Measurements from ENCODE around the gene CPT2. TPM values are rescaled to one million over a fixed set of nuclear protein-coding genes. Genes with fewer than 3 reads are reported as not detected.

The CPT2 gene
- total and polyA plus RNA-seq, 2 of the 13 experiments (the other 11 are each of a cell fraction or from before 2014, with no cell fraction given) = 12.6 to 14.6 TPM

- TF ChIP-seq ZNF414 (CRISPR knock-in tag; IDR thresholded peaks at IDR 0.05) = peak; percentile 96
- no peak for TF ChIP-seq LCORL (IDR thresholded peaks at IDR 0.05)
- TF ChIP-seq LCORL (CRISPR knock-in tag; IDR thresholded peaks at IDR 0.05) = peak; percentile 95
- peak; percentile 67; the same call in 1 of the 2 replicates for TF ChIP-seq ZNF747 (CRISPR knock-in tag; IDR thresholded peaks at IDR 0.05; ENCODE audit: borderline replicate concordance)
- peak; percentile 100 for TF ChIP-seq PPARG (CRISPR knock-in tag; conservative IDR thresholded peaks at IDR 0.05)
- TF ChIP-seq MIXL1 (CRISPR knock-in tag; IDR thresholded peaks at IDR 0.05) = peak; percentile 31; the same call in 1 of the 2 replicates
- TF ChIP-seq ZSCAN22 (CRISPR knock-in tag; IDR thresholded peaks at IDR 0.05) = no peak
- TF ChIP-seq MIER2 (CRISPR knock-in tag; IDR thresholded peaks at IDR 0.05) = peak; percentile 59; the same call in 1 of the 2 replicates
- TF ChIP-seq CHD2 (IDR thresholded peaks at IDR 0.05; ENCODE audit: low read depth, low read length) = no peak
- 0 out of 2 replicates have a peak, but pooled peaks have one; percentile 30 for TF ChIP-seq ZNF740 (CRISPR knock-in tag; IDR thresholded peaks at IDR 0.05)
- TF ChIP-seq ZNF451 (CRISPR knock-in tag; IDR thresholded peaks at IDR 0.05) = no peak
- TF ChIP-seq ZNF891 (CRISPR knock-in tag; IDR thresholded peaks at IDR 0.05) = no peak
- TF ChIP-seq TSC22D2 (CRISPR knock-in tag; IDR thresholded peaks at IDR 0.05; ENCODE audit: borderline replicate concordance) = no peak
- TF ChIP-seq ZBTB38 (CRISPR knock-in tag; IDR thresholded peaks at IDR 0.05) = 0 out of 2 replicates have a peak, but pooled peaks have one; percentile 50
- TF ChIP-seq MED13 (CRISPR knock-in tag; IDR thresholded peaks at IDR 0.05) = peak; percentile 76; the same call in 1 of the 2 replicates
- TF ChIP-seq HOXD1 (CRISPR knock-in tag; IDR thresholded peaks at IDR 0.05) = peak; percentile 54; the same call in 1 of the 2 replicates
- no peak for TF ChIP-seq CENPBD1 (CRISPR knock-in tag; IDR thresholded peaks at IDR 0.05; ENCODE audit: borderline replicate concordance, low read depth)
- TF ChIP-seq ZNF780A (CRISPR knock-in tag; IDR thresholded peaks at IDR 0.05) = no peak
- peak; percentile 69 for TF ChIP-seq ATF2 (CRISPR knock-in tag; IDR thresholded peaks at IDR 0.05)
- TF ChIP-seq CENPT (CRISPR knock-in tag; IDR thresholded peaks at IDR 0.05; ENCODE audit: low read depth) = no peak
- TF ChIP-seq TERF1 (CRISPR knock-in tag; IDR thresholded peaks at IDR 0.05) = no peak
- 0 out of 2 replicates have a peak, but pooled peaks have one; percentile 21 for TF ChIP-seq ETV6 (CRISPR knock-in tag; conservative IDR thresholded peaks at IDR 0.05)
- TF ChIP-seq BCL3 (CRISPR knock-in tag; IDR thresholded peaks at IDR 0.05) = peak; percentile 53; the same call in 1 of the 2 replicates
- TF ChIP-seq ZNF850 (CRISPR knock-in tag; conservative IDR thresholded peaks at IDR 0.05) = no peak
- TF ChIP-seq PITX1 (CRISPR knock-in tag; IDR thresholded peaks at IDR 0.05) = peak; percentile 79; the same call in 1 of the 2 replicates
Observed at GRCh38 chr1:53183095-53183990, 13.3 kb upstream of the CPT2 start (continued).
